GM19238 (cell line): ENCODE results near the gene DEFB132.
"Not testable (repeated sequence)": the region's sequence is repeated elsewhere in the genome, so short reads cannot be mapped to it uniquely, and the experiment has no call there.

Experiments used
- DNase-seq: peaks from one replicate; pipeline ENCODE4 v3.0.0; 2011; ENCODE audit warnings: low spot score; ENCODE audit not compliant: insufficient read length

The DEFB132 gene, protein sequence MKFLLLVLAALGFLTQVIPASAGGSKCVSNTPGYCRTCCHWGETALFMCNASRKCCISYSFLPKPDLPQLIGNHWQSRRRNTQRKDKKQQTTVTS

DNA sequence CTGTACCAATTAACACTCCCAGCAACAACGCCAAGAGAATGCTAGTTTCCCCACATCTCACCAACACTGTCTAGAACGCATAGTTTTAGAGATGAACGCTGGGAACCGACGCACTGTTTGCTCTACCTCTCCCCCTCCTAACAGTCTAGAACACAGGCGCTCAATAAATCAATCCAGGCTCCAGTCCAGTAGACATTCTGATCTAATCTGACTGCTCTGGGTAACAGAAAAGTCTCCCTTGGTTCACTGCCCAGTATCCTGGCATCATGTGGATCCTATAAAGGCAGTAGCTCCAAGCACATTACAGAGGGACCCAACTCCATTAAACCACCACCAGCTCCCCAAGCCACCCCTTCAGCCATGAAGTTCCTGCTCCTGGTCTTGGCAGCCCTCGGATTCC, at the start of gene DEFB132:
DEFB132 (plus strand) TSS at position 306 of the 400 bp plus-strand sequence; CDS start at position 361, 55 bp downstream.
- DNase-seq, result no peak

DNA sequence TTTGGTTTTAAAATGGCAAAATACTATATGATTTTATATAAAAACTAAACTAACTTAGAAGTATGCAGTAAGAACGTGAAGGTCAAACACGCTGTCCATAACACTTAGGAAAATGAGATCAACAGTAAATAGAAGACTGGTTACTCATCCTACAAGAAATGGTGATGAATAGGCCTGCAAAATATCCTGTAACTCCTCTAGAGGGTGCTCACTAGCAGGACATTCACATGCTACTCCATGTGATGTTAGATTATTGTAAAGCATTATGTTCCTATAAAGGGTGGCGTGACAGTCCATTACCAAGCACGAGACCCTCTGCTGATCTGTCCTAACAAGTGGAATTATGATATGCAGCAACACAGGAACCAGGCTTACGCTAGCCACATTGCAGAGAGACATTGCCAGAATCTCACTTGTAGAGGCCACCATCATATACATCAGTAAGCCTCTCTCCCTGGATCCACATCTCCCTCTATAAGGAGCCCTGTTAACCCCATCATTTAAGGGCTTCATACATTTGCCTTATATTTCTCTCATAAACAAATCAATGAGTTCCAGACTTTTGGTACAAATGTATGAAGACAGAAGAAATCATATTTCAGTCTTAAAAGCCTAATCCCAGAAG, 48.5 kb upstream of the DEFB132 start:
- no peak for DNase-seq

DNA sequence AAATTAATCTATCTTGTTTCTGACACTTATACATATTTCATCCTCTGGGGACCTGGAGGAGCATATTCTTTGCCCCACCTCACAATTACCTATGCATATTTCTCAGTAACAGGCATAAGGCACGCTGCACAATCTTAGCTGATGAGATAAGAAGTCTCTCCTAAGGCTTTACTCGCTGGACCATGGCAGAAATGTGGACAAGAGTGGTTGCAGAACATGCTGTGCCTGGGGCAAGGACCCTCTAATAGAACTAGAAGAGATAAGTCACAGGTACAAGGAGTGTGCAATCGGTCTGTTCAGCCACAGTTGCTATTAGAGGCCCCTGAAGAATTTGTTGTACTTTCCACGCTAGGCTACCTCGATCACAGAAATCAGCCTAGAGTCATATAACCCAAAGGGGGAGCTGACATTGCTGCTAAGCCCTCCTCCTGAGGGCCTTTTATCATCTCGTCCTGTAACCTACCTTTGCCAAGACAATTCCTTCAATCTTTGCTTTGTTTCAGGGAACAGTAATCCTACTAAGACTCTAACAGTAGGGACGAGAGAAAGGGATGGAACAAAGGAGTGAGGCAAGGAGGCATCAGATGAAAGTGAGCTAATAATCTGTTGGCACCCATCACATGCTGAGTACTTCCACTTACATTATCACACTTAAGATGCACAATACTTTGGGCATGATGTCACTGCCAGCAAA, 46.6 kb upstream of the DEFB132 start:
- no peak for DNase-seq

DNA sequence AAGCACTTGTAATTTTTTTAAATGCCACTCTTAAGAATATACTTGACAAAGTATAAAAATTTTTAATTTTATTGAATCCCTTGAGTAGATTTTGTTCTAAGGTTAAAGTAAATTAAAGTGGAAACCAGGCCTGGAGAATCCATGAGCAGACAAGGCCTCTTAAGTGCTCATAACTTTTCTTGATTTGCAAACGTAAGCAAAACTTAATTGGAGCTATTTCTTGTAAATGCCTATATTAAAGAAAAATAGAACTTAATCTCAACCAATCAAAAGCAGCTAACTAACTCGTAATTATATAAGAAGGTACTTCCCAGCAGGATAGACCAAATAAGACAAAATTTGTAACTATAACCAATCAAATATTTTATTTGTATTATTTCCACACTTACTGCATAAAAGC, 43.1 kb upstream of the DEFB132 start:
- DNase-seq, result no peak

DNA sequence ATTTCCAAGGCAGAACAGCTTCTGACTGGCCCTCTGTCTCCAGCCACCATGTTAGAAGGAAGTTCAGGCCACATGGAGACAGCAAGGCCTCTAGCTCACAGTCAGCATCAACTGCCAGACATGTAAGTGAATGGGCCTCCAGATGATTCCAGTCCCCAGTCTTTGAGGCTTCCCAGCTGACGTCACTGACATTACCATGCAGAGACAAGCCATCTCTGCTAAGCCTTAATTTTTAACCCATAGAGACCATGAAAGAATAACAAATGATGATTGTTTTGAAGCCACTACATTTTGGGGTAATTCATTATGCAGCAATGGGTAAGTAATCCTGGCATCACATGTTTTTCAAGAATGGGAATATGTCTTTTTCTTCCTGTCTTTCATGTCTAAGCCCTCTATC, 41.7 kb upstream of the DEFB132 start:
- DNase-seq, result no peak

DNA sequence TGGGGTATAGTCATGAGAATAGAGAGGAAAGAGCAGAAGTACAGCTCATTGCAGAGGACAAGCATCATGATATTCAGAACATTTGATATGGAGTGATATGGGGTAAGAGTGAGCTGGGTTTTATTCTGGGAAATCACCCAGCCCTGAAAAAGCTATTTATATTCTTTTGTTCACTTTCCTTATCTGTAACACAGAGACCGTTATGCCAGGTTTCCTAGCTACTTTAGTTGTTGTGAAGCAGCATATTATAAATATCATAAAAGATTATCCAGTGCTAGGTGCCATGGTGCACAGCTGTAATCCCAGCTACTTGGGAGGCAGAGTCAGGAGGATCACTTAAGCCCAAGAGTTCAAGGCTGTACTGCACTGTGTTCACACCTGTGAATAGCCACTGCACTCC, 40.3 kb upstream of the DEFB132 start:
- DNase-seq, result no peak

DNA sequence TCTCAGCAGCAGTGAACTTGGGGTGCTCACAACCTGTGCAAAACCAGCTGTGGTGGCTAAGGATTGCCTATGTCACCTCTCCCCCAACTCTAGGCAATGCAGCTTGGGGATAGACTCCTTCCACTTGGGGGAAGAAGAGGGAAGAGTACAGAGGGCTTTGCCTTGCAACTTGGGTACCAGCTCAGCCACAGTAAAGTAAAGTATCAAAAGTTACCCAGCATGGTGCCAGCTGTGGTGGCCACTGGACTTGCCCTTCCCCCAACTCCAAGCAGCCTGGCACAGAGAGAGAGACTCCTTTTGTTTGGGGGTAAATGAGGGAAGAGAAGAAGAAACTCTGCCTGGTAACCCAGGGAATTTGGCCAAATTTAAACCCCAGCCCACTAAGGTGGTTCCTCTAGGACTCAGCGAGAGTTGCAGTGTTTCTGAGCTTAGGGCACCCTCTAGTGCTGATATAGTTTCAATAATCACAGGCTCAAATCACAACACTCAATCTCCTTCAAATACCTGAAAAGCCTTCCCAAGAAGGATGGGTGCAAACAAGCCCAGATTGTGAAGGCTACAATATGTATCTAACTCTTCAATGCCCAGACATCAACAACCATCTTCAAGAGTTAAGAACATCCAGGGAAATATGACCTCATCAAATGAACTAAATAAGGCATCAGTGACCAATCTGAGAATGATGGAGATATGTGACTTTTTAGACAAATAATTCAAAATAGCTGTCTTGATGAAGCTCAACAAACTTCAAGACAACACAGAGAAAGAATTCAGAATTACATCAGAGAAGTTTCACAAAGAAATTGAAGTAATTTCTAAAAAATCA, 38.0 kb upstream of the DEFB132 start:
- no peak for DNase-seq

DNA sequence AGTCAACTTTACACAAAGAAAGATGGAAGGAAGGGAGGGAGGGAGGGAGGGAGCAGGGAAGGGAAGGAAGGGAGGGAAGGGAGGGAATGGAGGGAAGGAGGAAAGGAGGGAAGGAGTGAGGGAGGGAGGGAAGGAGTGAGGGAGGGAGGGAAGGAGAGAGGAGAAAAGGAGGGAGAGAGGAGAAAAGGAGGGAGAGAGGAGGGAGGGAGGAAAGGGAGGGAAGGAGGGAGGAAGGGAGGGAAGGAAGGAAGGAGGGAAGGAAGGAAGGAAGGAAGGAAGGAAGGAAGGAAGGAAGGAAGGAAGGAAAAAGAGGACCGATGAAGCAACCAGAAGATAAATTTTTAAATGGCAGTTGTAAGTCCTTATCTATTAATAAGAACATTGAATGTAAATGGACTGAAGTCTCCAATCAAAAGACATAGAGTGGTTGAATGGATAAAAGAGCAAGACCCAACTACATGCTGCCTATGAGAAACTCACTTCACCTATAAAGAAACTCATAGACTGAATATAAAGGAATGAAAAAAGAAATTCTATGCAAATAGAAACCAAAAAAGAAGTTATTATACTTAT, 36.2 kb upstream of the DEFB132 start:
- no peak for DNase-seq

DNA sequence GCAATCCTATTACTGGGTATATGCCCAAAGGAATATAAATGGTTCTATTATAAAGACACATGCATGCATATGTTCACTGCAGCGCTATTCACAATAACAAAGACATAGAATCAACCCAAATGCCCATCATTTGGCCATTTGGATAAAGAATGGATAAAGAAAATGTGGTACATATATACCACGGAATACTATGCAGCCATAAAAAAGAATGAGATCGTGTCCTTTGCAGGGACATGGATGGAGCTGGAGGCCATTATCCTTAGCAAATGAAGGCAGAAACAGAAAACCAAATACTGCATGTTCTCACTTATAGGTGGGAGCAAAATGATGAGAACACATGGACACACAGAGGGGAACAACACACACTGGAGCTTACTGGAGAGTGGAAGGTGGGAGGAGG, 31.6 kb upstream of the DEFB132 start:
- DNase-seq, result not testable (repeated sequence)

DNA sequence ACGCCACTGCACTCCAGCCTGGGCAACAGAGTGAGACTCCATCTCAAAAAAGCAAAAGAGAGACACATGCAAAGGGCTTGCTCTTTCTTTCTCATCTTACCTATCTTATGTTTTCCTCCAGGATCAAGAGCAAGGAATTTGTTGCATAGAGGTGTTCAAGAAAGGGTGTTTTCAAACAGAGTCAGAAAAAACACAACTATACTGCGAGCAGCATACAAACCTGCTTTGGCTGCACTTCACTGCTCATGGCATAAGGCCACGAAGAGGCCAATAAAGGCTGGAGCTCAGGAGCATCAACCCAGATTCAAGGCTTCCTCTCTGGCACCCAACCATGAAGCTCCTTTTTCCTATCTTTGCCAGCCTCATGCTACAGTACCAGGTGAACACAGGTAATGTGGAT, 30.6 kb upstream of the DEFB132 start, which contains the start of gene DEFB129:
DEFB129 (plus strand) TSS at position 301 of the 400 bp plus-strand sequence; CDS start at position 332, 31 bp downstream.
- DNase-seq, result no peak

DNA sequence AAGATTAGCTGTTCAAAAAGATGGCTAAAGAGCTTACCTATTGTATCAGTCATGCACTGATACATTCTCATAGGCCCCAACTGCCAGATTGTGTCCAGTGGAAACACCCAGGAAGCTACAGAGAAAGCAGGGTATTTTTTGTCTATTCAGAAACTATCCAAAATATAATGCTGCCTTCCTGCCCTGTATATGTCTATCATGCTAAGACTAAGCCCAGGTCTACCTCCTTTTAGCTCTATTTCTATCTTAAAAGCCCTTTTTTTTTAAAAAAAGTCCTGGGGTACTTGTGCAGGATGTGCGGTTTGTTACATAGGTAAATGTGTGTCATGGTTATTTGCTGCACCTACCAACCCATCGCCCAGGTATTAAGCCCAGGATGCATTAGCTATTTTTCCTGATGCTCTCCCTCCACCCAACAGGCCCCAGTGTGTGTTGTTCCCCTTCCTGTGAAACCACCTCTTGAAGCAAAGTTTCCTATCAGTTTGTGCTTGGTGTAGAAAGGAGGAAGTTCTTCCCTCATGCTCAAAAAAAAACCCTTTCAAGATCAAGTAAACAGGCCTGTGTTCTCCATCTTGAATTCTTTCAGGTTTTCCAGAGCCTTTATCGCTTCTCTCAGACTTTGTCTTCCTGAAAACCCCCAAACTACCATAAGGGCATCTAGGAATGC, 30.0 kb upstream of the DEFB132 start:
- no peak for DNase-seq

DNA sequence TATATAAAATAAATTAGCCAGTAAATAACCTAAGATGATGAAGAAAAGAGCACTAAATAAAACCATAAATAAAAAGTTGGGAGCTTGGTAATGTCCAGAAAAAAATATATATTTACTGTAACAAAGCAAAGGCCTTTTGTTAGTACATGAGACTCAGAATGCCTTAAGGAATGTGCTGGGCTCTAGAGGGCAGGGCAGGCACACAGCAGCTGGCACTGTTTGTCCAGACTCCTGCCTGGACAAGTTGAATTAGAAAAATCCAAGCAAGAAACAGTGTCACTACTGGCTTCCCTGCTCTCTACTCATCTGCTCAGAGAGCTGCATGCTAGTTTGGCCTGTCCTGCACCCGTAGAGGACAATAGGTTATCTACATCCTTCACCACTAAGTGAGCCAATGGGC, 21.6 kb upstream of the DEFB132 start:
- no peak for DNase-seq

DNA sequence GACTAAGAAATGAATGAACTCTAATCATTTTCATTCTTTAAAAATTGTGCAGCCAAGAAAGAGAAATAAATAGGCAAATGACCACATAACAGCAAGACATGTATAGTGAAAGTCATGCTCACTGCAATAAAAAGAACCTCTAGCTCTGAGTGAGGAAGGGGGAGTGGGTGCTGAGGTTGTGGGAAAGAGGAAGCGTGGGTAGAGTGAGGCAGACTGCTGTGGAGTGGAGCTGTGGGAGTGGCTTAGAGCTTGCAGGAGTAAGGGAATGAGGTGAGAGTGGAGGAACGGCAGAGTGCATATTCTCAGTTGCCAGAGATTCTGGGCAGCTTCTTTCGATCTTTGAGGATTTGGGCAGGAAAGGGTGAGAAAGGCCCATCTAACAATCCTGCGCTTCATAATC, 20.0 kb upstream of the DEFB132 start:
- DNase-seq, result no peak

DNA sequence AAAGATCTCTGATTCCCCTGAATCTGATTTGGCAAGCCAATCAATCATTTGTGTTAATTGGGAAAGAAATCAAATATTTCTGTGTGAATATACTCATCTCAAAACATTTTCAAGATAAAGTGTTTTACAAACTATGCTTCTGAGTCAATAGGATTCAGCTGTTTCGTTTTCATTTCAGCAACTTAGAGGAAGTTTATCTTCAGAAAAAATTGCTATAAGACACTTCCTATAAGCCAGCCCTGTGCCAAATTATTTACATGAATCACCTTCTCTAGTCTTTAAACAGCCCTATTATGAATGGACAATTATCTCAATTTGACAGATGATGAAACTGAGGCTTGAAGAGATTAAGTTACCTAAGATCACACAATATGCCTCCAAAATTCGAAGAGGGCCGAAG, 19.6 kb upstream of the DEFB132 start:
- no peak for DNase-seq

DNA sequence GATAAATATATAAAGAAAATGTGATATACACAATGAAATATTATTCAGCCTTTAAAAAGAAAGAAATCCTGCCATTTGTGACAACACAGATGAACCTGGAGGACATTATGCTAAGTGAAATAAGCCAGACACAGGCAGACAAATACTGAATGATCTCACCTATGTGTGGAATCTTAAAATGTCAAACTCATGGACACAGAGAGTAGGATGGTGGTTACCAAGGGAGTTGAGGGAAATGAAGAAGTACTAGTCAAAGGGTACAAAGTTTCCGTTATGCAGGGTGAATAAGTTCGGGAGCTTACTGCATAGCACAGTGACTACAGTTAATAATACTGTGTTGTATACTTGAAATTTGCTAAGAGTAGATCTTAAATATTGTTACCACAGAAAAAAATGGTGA, 14.6 kb upstream of the DEFB132 start:
- DNase-seq, result no peak

DNA sequence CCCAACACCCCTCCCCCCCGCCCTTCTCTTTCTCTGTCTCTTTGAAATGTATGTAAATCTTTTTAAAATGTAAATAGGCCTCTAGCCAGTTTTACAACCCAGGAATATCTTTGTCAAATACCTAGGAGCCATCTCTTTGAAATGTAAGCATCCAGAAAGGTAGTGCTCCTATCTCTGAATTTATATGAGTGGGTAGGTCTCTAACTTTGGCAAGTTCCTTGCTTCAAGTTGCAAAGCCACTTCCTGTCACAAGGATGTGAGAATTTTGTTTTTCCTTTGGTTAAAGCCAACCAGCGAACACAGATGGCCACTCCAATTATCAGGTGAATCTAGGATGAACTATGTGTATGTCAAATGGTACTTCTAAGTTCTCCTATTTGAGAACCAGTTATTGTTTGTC, 6.2 kb upstream of the DEFB132 start:
- no peak for DNase-seq

DNA sequence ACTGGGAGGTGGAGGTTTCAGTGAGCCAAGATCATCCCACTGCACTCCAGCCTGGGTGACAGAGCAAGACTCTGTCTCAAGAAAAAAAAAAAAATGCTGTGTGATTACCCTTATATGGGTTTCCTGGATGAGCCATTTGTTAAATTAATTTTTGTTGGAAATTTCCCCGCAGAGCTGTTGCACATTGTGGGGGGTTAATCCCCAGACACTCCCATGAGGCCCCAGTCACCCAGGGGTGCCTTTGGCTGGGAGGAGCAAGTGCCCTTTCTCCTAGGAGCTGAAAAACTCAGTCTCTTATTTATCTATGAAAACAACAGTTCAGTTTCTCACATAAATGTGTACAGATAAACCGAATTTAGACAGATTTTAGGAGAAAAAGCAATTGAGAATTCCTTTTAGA, 4.7 kb upstream of the DEFB132 start:
- DNase-seq, result no peak

DNA sequence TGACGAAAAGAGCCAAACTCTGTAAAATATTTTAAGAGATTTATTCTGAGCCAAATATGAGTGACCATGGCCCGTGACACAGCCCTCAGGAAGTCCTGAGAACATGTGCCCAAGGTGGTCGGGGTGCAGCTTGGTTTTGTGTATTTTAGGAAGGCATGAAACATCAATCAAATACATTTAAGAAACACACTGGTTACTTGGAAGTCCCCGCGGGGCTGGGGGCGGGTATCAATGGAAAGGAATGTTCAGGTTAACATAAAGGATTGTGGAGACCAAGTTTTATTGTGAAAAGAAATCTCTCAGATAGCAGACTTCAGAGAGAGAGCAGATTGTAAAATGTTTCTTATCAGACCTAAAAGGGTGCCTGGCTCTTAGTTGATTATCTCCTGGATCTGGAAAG, 4.1 kb upstream of the DEFB132 start:
- DNase-seq, result not testable (repeated sequence)

DNA sequence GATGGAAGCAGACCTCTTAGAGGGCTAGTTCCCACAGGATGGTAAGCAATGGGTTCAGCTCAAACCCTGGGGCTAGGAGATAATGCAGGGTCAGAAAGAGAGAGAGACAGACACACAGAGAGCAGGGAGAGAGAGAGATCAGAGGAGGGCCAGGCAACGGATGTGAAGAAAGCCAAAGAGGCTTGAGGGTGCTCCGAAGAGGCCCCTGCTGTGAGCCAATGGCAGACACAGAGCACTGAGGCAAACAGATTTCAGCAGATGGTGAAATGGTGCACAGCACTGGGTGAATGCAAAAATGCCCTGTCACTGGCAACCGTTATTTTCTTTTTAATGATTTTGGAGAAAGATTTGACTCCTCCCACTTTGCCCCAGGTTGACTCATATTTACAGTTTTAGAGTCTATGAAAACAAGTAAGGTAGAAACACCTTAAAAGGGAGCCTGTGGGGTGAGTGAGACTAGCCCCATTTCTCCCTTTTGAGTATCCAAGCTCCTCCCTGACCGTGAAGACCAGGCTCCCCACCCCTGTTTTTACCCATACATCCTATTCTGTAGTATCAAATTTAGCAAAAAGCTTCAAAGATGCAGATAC, 840 bp downstream of the DEFB132 start:
- no peak for DNase-seq

DNA sequence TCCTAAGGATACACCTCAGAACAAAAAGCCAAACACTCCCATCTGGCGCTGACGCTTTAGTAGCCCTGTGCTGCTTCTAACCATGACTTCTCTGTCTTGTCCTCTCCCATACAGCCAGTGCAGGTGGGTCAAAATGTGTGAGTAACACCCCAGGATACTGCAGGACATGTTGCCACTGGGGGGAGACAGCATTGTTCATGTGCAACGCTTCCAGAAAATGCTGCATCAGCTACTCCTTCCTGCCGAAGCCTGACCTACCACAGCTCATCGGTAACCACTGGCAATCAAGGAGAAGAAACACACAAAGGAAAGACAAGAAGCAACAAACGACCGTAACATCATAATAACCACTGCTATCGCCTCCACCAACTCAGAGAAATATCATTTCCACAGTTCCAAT, 1.4 kb downstream of the DEFB132 start:
- no peak for DNase-seq

DNA sequence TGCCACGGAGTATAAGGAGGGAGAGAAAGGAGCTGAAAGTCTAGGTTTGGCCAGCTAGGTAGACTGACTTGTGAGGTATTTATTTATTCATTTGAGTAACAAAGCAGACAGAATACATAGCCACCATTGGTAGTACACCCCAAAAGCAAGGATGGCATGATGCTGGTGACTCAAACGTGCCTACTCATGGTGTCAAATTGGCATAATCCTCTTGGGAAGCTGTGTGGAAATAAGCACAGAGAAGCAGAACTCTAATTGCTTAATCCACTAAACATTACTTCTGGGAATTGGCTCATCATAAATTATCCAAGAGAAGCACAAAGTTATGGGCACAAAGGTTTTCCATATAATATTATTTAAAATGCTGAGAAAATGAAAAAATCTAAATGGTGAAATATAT, 2.5 kb downstream of the DEFB132 start:
- no peak for DNase-seq
